Neural cell (in vitro differentiated cells): ENCODE results near the gene COX10. TPM values are rescaled to one million over a fixed set of nuclear protein-coding genes. Genes with fewer than 3 reads are reported as not detected.

Experiments
- H2AFZ ChIP-seq: fragments of 200-600, 300-800 bp; sonication (generic), shearing (Covaris generic); 2 replicates; pipeline ENCODE4 v1.6.0; 2014; ENCODE audit warnings: low read depth, mild to moderate bottlenecking, antibody characterized with exemption, low read length, moderate library complexity
- H3F3A ChIP-seq: fragments of 200-600 bp; shearing (Covaris generic); 2 replicates; pipeline ENCODE4 v1.6.1; 2016; ENCODE audit warnings: mild to moderate bottlenecking, moderate library complexity, mixed read lengths, antibody characterized with exemption, low read length; ENCODE audit not compliant: insufficient read depth, poor library complexity, severe bottlenecking
- H3K27ac ChIP-seq: fragments of 200-600, 300-800 bp; sonication (generic), shearing (Covaris generic); 2 replicates; pipeline ENCODE4 v1.5.1; 2014; ENCODE audit warnings: mild to moderate bottlenecking, low read length, moderate library complexity
- H3K27me3 ChIP-seq: fragments of 300-800, 200-600 bp; sonication (generic), shearing (Covaris generic); 2 replicates; pipeline ENCODE4 v1.6.0; 2014; ENCODE audit warnings: mild to moderate bottlenecking, low read depth, low read length, moderate library complexity; ENCODE audit not compliant: insufficient read depth
- H3K36me3 ChIP-seq: fragments of 300-800, 200-600 bp; sonication (generic), shearing (Covaris generic); 2 replicates; pipeline ENCODE4 v1.5.1; 2014; ENCODE audit warnings: mild to moderate bottlenecking, antibody characterized with exemption, low read length, moderate library complexity; ENCODE audit not compliant: insufficient read depth
- H3K4me2 ChIP-seq: fragments of 300-800, 200-600 bp; sonication (generic), shearing (Covaris generic); 2 replicates; pipeline ENCODE4 v1.6.0; 2014; ENCODE audit warnings: mild to moderate bottlenecking, low read length
- H3K4me3 ChIP-seq: fragments of 300-800, 200-600 bp; sonication (generic), shearing (Covaris generic); 2 replicates; pipeline ENCODE4 v1.5.1; 2014; ENCODE audit warnings: mild to moderate bottlenecking, low read length, moderate library complexity
- H3K79me2 ChIP-seq: fragments of 200-600 bp; shearing (Covaris generic); replicated peaks from 2 replicates; pipeline ENCODE4 v1.6.0; 2014; ENCODE audit warnings: mild to moderate bottlenecking, low read length, moderate library complexity; ENCODE audit not compliant: insufficient read depth
- H3K9ac ChIP-seq: fragments of 300-800, 200-600 bp; sonication (generic), shearing (Covaris generic); 2 replicates; pipeline ENCODE4 v1.6.1; 2016; ENCODE audit warnings: mild to moderate bottlenecking, low read length, mixed read lengths
- H3K9me2 ChIP-seq: fragments of 200-600 bp; shearing (Covaris generic); 2 replicates; pipeline ENCODE4 v1.6.1; 2016; ENCODE audit warnings: mild to moderate bottlenecking, low read length, mixed read lengths; ENCODE audit not compliant: insufficient read depth
- H3K9me3 ChIP-seq: fragments of 200-600, 300-800 bp; sonication (generic), shearing (Covaris generic); 2 replicates; pipeline ENCODE4 v1.6.1; 2016; ENCODE audit warnings: mild to moderate bottlenecking, mixed run types, low read length, moderate library complexity, mixed read lengths
- H4K20me1 ChIP-seq: fragments of 200-600 bp; shearing (Covaris generic); 2 replicates; pipeline ENCODE4 v1.6.1; 2016; ENCODE audit warnings: mild to moderate bottlenecking, mixed run types; ENCODE audit not compliant: insufficient read depth
- EP300 ChIP-seq: fragments of 450-650 bp; conservative IDR thresholded peaks from 2 replicates; pipeline ENCODE4 v1.6.1; 2014; ENCODE audit warnings: antibody characterized with exemption, mild to moderate bottlenecking, moderate library complexity; ENCODE audit not compliant: poor library complexity, severe bottlenecking
- EZH2 ChIP-seq: fragments of 200-600, 300-800 bp; shearing (Covaris generic), sonication (generic); IDR thresholded peaks from 2 replicates; pipeline ENCODE4 v1.6.1; 2014; ENCODE audit warnings: antibody characterized with exemption, low read length, borderline replicate concordance, mild to moderate bottlenecking; ENCODE audit not compliant: insufficient read depth, poor library complexity, severe bottlenecking
- MXI1 ChIP-seq: fragments of 450-650 bp; conservative IDR thresholded peaks from 2 replicates; pipeline ENCODE4 v1.6.1; 2014; ENCODE audit warnings: antibody characterized with exemption, mild to moderate bottlenecking; ENCODE audit not compliant: poor library complexity, severe bottlenecking
- POLR2AphosphoS5 ChIP-seq: IDR thresholded peaks from 2 replicates; pipeline ENCODE4 v1.6.1; 2012
- RAD21 ChIP-seq: fragments of 450-650 bp; conservative IDR thresholded peaks from 2 replicates; pipeline ENCODE4 v1.6.1; 2014; ENCODE audit warnings: antibody characterized with exemption, mild to moderate bottlenecking, moderate library complexity
- SMC3 ChIP-seq: fragments of 450-650 bp; conservative IDR thresholded peaks from 2 replicates; pipeline ENCODE4 v1.6.1; 2014; ENCODE audit warnings: antibody characterized with exemption, mild to moderate bottlenecking, moderate library complexity; ENCODE audit not compliant: poor library complexity
- TAF1 ChIP-seq: IDR thresholded peaks from 2 replicates; pipeline ENCODE4 v1.6.1; 2012; ENCODE audit warnings: low read depth
- polyA plus RNA-seq: library from polyadenylated mRNA; depleted of rRNA; stranded (reverse); fragments of >200 nt; gene quantifications from 2 replicates; pipeline ENCODE4 v1.2.3, GENCODE V29; 2014
- TF ChIP-seq, protein P1 (sequence below): IDR thresholded peaks from 2 replicates; pipeline ENCODE4 v1.6.1; 2012; ENCODE audit warnings: borderline replicate concordance
- TF ChIP-seq, protein P2 (sequence below): fragments of 450-650 bp; IDR thresholded peaks from 2 replicates; pipeline ENCODE4 v1.5.1; 2014; ENCODE audit warnings: antibody characterized with exemption, mild to moderate bottlenecking, moderate library complexity; ENCODE audit not compliant: poor library complexity, severe bottlenecking

The COX10 gene
- polyA plus RNA-seq, 1 donor from 2014 or later, result 7.2 TPM

DNA sequence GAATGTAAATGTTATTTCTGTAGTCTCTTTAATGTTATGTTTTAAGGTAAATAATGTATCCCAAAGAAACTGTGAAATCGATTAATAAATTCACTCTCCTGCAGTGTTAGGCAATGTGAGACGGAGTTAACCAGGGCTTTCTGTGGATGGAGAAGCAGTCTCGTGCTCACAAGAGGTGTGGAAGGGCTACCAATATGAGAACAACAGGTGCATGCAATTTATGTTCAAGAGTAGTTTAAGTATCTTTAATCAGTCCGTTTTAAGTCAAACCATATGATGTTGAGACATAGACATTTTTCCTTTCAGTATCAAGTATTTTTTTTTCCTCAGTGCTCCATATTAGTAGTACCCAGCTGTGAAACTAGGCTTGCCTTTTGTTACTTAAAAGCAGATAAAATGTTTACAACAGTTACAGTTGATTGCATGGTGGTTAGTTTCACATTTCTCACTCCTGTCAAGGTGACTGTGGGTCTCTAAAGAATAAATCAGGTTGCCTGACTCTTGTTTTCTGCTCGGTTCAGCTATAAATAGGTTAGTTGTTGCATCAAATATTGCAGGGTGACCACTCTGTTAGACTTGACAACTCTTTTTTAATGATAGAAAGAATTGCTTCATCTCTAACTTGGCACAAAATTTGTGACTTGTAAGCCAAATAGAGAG lies 54.4 kb downstream of the COX10 start:
- Histone ChIP-seq H4K20me1 (no peaks in the 10 kb centered on the region), H3K9me2 (no peaks in the 10 kb centered on the region), H3K9ac (no peak overlapping the region), H3F3A (no peaks in the 10 kb centered on the region), H3K27ac (peak overlapping the region; percentile 11), H3K9me3 (no peaks in the 10 kb centered on the region), H3K79me2 (no peaks in the 10 kb centered on the region), H3K4me3 (no peak overlapping the region), H2AFZ (no peak overlapping the region), H3K27me3 (no peaks in the 10 kb centered on the region), H3K4me2 (peak overlapping the region; percentile 8), H3K36me3 (no peaks in the 10 kb centered on the region)
- no peak for TF ChIP-seq EZH2
- peak; percentile 75 for TF ChIP-seq POLR2AphosphoS5
- peak; percentile 56 for TF ChIP-seq EP300
- TF ChIP-seq TAF1, result no peak

DNA sequence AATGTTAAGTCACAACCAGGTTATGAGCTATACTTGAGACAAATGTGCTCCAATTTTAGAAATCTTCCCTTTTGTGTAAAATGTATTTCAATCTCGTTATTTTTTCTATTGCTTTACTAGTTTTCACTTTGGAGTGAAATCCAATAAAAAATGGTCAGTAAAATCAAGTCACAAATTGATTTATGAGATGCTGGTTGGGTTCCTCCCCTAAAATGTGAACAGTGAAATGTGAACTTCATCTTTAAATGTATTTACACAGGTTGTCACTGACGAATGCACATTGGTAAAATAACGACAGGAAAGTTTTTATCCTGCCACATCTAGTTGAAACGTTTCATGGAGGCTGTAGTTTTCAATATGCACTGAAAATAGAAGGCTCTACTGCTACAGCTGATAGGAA lies 55.5 kb downstream of the COX10 start:
- no peak overlapping the region for H3K4me2 ChIP-seq
- H3K79me2 ChIP-seq, result no peaks in the 10 kb centered on the region
- TF ChIP-seq EP300 (no peak), SMC3 (no peak), POLR2AphosphoS5 (no peak), EZH2 (no peak), RAD21 (no peak), TAF1 (no peak), MXI1 (no peak)
- TF ChIP-seq, protein P1, sequence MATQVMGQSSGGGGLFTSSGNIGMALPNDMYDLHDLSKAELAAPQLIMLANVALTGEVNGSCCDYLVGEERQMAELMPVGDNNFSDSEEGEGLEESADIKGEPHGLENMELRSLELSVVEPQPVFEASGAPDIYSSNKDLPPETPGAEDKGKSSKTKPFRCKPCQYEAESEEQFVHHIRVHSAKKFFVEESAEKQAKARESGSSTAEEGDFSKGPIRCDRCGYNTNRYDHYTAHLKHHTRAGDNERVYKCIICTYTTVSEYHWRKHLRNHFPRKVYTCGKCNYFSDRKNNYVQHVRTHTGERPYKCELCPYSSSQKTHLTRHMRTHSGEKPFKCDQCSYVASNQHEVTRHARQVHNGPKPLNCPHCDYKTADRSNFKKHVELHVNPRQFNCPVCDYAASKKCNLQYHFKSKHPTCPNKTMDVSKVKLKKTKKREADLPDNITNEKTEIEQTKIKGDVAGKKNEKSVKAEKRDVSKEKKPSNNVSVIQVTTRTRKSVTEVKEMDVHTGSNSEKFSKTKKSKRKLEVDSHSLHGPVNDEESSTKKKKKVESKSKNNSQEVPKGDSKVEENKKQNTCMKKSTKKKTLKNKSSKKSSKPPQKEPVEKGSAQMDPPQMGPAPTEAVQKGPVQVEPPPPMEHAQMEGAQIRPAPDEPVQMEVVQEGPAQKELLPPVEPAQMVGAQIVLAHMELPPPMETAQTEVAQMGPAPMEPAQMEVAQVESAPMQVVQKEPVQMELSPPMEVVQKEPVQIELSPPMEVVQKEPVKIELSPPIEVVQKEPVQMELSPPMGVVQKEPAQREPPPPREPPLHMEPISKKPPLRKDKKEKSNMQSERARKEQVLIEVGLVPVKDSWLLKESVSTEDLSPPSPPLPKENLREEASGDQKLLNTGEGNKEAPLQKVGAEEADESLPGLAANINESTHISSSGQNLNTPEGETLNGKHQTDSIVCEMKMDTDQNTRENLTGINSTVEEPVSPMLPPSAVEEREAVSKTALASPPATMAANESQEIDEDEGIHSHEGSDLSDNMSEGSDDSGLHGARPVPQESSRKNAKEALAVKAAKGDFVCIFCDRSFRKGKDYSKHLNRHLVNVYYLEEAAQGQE, result no peak
- TF ChIP-seq, protein P2, sequence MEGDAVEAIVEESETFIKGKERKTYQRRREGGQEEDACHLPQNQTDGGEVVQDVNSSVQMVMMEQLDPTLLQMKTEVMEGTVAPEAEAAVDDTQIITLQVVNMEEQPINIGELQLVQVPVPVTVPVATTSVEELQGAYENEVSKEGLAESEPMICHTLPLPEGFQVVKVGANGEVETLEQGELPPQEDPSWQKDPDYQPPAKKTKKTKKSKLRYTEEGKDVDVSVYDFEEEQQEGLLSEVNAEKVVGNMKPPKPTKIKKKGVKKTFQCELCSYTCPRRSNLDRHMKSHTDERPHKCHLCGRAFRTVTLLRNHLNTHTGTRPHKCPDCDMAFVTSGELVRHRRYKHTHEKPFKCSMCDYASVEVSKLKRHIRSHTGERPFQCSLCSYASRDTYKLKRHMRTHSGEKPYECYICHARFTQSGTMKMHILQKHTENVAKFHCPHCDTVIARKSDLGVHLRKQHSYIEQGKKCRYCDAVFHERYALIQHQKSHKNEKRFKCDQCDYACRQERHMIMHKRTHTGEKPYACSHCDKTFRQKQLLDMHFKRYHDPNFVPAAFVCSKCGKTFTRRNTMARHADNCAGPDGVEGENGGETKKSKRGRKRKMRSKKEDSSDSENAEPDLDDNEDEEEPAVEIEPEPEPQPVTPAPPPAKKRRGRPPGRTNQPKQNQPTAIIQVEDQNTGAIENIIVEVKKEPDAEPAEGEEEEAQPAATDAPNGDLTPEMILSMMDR, result no peak
- H2AFZ ChIP-seq, result no peak overlapping the region
- H3K27me3 ChIP-seq, result no peaks in the 10 kb centered on the region
- H3K36me3 ChIP-seq, result no peaks in the 10 kb centered on the region
- H4K20me1 ChIP-seq, result no peaks in the 10 kb centered on the region
- H3K9me2 ChIP-seq, result no peaks in the 10 kb centered on the region
- H3K9ac ChIP-seq, result no peak overlapping the region
- no peak overlapping the region for H3K27ac ChIP-seq
- H3F3A ChIP-seq, result no peaks in the 10 kb centered on the region
- H3K4me3 ChIP-seq, result no peak overlapping the region
- no peaks in the 10 kb centered on the region for H3K9me3 ChIP-seq
